ENCODE measurements around the gene SCN4B.

- TF ChIP-seq, protein P1, sequence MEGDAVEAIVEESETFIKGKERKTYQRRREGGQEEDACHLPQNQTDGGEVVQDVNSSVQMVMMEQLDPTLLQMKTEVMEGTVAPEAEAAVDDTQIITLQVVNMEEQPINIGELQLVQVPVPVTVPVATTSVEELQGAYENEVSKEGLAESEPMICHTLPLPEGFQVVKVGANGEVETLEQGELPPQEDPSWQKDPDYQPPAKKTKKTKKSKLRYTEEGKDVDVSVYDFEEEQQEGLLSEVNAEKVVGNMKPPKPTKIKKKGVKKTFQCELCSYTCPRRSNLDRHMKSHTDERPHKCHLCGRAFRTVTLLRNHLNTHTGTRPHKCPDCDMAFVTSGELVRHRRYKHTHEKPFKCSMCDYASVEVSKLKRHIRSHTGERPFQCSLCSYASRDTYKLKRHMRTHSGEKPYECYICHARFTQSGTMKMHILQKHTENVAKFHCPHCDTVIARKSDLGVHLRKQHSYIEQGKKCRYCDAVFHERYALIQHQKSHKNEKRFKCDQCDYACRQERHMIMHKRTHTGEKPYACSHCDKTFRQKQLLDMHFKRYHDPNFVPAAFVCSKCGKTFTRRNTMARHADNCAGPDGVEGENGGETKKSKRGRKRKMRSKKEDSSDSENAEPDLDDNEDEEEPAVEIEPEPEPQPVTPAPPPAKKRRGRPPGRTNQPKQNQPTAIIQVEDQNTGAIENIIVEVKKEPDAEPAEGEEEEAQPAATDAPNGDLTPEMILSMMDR (IDR thresholded peaks at IDR 0.05): no peak
- TF ChIP-seq POLR2A (IDR thresholded peaks at IDR 0.05): no peak
Observed at GRCh38 chr11:118199135-118199534, 46.5 kb upstream of the SCN4B start.
